GM12873 (cell line): ENCODE results near the gene MDFIC.

ENCODE experiments used
- CTCF ChIP-seq: IDR thresholded peaks from 2 replicates; pipeline ENCODE4 v1.5.1; 2012; ENCODE audit warnings: low read depth, mild to moderate bottlenecking, moderate library complexity, low read length, control low read depth; ENCODE audit not compliant: insufficient read depth; ENCODE audit errors: missing control alignments

Gene MDFIC

DNA sequence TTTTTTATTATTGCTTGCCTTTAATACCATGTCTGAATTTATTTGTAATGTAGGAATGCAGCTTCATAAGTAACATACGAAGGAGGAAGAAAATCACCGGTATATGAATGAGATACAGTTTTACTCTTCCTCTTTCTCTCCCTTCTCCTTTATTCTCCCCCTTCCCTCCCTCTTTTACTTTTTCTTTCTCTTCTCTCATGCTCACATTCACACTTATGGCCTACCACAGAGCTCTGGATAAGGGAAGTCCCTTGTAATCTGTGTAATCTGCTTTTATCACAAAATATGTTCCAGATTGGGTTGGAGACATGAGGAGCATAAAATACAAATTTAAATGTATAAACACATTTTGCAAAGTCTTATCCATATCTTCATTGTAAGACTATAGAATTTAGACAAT lies 59.4 kb downstream of the MDFIC start:
- no peak for TF ChIP-seq CTCF

GRCh38 chr7:114985116-114985715 lies 63.3 kb downstream of the MDFIC start:
- no peak for TF ChIP-seq CTCF

GRCh38 chr7:114986190-114987180 lies 64.6 kb downstream of the MDFIC start:
- TF ChIP-seq CTCF = no peak

- TF ChIP-seq CTCF = no peak
Measured at GRCh38 chr7:114988026-114988425, 66.1 kb downstream of the MDFIC start.

DNA sequence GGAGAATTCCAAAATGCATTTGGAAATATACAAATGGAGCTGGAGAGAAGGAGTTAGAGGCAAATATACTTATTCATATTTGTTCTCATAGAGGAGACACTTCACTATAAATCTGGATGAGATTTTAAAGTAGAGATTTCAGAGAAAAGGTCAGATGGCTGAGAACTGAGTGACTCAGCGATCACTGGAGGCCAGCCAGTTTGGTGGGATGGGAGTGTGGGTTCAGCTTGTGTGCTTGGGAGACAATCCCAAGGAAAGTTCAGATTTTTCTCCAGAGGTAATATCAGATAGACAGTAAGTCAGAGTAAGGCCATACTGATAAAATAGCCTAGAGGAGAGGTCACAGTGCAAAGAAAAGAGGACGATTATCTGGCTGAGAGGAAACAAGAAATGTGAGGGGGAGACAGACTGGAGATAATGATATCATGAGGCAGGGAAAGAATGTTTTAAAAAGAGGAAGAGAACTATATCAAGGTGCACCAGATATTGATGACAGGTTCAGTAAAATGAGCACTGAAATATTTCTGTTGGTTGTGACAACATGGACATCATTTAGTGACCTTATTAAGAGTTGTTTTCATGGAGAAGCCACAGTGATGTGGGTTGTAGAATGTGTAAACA lies 67.0 kb downstream of the MDFIC start:
- TF ChIP-seq CTCF = no peak

DNA sequence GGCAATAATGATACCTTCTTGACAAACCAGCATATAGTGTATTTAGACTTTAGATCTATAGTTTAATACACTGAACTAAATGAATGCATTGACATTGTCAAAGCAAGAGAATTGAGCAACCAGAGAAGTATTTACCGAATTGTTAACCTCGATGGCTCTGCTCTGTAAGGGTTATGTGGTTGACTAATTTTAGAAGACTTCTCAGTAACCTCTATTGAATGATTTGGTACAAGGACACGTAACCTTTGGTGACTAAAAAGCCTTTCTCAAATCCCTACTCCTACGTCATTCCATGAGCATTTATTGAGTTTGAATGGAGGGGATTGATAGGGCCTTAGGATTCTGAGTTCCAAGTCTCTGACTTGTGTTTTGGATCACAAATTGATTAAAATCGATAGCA lies 67.6 kb downstream of the MDFIC start:
- no peak for TF ChIP-seq CTCF
